ENCODE results near the gene PGD.

PGD gene

DNA sequence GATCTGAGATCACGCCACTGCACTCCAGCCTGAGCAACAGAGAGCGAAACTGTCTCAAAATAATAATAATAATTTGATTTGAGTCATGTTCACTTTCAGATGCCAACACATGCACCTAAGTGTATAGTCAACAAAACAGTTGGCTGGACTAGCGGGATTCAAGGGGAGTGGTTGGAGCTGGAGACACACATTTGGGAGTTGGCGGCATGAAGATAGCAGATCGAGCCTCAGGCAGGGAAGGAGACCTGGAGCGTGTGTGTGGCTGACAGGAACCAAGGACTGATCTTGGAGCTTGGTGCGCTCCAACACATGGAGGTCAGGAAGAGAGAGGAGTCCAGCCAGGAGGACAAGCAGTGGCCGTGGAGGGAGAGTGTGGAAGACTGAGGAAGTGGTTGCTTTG lies 14.6 kb upstream of the PGD start:
- Mint-ChIP-seq H3K9me3 (no peaks in the 10 kb centered on the region), H3K4me3 (no peak overlapping the region)

DNA sequence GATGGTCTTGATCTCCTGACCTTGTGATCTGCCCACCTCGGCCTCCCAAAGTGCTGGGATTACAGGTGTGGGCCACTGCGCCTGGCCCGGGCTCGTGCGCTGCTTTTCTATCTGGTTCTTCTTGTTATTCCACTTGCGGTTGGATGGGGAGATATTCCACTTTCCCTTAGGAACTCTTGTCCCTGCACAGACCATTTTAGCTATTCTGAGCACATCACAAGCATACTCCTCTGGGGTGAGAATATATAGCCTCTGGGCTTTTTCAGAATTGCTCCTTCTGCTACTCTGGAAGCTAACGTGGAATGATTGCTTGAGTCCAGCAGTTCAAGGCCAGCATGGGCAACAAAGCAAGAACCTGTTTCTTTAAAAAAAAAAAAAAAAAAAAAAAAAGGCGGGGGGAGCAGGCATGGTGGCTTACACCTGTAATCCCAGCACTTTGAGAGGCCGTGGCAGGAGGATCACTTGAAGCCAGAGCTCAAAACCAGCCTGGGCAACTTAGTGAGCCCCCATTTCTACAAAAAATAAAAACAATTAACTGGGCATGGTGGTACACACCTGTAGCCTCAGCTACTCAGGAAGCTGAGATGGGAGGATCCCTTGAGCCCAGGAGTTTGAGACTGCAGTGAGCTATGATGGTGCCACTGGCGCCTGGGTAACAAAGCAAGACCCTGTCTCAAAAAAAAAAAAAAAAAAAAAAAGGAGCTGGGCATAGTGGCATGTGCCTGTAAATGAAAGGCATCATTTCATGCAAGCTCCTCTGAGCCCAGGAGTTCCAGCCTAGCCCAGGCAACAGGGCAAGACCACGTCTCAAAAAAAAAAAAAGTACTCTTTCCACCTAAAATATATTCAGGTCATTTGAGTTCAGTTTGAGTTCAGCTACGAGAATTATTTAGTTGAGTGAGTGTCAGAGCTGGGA lies 11.8 kb upstream of the PGD start:
- ATAC-seq (replicated peaks) (no peak), DNase-seq (no peak)
- H3K27me3 Mint-ChIP-seq, result no peaks in the 10 kb centered on the region
- no peaks in the 10 kb centered on the region for H3K9me3 Mint-ChIP-seq
- H3K4me1 Mint-ChIP-seq (ENCODE audit: low read depth in 2 of 2), result no peaks in the 10 kb centered on the region
- no peak overlapping the region for H3K27ac Mint-ChIP-seq
- no peak overlapping the region for H3K4me3 Mint-ChIP-seq
- H3K36me3 Mint-ChIP-seq (ENCODE audit: insufficient read depth), result no peaks in the 10 kb centered on the region

More for the DNA sequence above, 14.6 kb upstream of the PGD start:
- H3K27me3 Mint-ChIP-seq, result no peaks in the 10 kb centered on the region
- ATAC-seq (replicated peaks), result no peak
- DNase-seq, result no peak
- no peak overlapping the region for H3K27ac Mint-ChIP-seq
- H3K36me3 Mint-ChIP-seq (ENCODE audit: insufficient read depth), result no peaks in the 10 kb centered on the region
- H3K4me1 Mint-ChIP-seq (ENCODE audit: low read depth in 2 of 2), result no peaks in the 10 kb centered on the region

DNA sequence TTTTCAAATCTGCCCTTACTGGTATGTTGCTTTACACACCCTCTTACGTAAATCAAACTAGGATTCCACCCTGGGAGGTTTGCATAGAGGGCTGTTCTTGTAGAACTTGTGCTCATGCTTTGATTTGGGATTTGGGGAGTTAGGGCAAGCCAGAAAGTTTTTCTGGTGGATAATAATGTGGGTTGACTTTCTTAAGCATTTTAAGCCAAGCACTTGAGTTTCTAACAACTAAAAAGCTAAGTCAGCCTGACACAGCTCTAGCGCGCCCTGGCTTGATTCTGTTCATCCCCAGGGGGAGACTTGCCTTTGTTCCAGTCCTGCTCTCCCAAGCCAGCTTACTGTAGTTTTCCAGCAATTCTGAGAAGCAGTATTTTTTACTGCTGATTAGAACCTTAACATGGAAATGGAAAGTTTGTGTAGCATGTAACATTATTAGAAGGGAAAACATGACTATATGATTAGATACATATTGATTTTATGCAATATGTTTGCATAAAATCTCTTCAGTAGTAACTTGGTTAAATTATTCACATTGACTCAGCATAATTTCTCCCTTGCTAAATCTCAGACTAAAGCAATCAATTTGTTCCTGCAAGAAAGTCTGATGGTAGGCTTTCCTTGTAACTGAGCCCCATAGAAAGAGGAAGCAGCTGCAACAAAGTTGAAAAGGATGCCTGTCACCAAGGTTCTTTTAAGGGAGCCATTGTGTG lies 11.0 kb upstream of the PGD start:
- no peak for DNase-seq
- Mint-ChIP-seq H3K27ac (no peak overlapping the region), H3K36me3 (ENCODE audit: insufficient read depth) (no peaks in the 10 kb centered on the region), H3K4me1 (ENCODE audit: low read depth in 2 of 2) (no peaks in the 10 kb centered on the region), H3K9me3 (no peaks in the 10 kb centered on the region), H3K4me3 (no peak overlapping the region), H3K27me3 (no peaks in the 10 kb centered on the region)
- no peak for ATAC-seq (replicated peaks)

DNA sequence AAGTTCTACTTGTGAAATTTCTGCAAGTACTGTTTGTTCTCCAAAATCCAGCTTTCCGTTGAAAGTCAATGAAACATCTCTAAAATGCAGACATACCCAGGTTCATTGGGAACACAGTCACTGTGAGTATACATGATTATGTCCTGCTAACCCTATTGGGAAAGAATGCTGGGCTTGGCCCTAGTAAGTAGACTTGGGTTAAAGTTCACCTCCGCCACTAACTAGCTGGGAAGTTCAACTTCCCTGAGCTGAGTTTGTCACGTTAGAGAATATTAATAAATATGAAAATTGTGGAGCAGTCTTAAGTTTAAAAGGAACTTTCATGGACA lies 10.5 kb upstream of the PGD start:
- no peak overlapping the region for H3K4me3 Mint-ChIP-seq
- H3K9me3 Mint-ChIP-seq, result no peaks in the 10 kb centered on the region
- no peak for ATAC-seq (replicated peaks)
- no peaks in the 10 kb centered on the region for H3K36me3 Mint-ChIP-seq (ENCODE audit: insufficient read depth)
- no peaks in the 10 kb centered on the region for H3K27me3 Mint-ChIP-seq
- H3K27ac Mint-ChIP-seq, result no peak overlapping the region
- DNase-seq, result no peak
- no peaks in the 10 kb centered on the region for H3K4me1 Mint-ChIP-seq (ENCODE audit: low read depth in 2 of 2)

DNA sequence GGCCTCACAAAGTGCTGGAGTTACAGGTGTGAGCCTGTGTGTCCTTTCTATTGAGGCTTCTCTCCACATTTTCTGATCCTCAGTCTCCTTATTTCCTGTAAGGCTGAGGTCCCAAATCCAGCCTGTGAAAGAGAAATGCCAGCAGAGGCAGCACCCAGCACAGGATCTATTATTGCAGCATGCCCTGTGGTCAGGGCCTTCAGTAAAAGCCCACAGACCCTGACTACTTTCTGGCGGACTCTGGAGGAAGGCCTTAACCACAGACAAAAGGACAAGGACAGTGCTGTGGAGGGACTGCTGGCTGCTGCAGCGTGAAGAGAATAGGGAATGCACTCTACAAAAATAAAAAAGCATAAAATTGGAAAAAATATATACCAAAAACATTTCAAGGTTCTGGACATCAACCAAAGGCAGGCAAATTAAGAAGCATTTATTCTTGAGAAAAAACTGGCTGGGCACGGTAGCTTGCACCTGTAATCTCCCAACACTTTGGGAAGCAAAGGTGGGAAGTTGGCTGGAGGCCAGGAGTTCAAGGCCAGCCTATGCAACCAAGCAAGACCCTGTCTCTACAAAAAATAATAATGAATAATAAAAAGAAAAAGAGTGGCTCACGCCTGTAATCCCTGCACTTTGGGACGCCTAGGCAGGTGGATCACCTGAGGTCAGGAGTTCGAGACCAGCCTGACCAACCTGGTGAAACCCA lies 9.4 kb upstream of the PGD start:
- DNase-seq (no peak), ATAC-seq (replicated peaks) (no peak)
- Mint-ChIP-seq H3K9me3 (no peaks in the 10 kb centered on the region), H3K27ac (no peak overlapping the region), H3K36me3 (ENCODE audit: insufficient read depth) (peaks cover 2% of the 10 kb centered on the region), H3K4me3 (no peak overlapping the region), H3K27me3 (no peaks in the 10 kb centered on the region), H3K4me1 (ENCODE audit: low read depth in 2 of 2) (no peaks in the 10 kb centered on the region)

DNA sequence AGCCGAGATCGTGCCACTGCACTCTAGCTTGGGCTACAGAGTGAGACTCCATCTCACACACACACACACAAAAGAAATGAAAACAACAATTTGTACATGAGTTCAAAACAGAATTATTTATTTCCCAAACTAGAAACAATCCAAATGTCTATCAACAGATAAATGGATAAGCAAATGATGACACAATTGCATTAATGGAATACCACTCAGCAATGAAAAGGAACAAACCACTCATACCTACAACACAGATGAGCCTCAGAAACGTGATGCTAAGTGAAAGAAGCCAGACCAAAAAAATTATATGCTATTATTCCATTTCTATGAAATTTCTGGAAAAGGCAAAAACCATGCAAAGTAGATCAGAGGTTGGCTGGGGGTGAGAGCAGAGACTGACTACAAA lies 2.0 kb upstream of the PGD start:
- Mint-ChIP-seq H3K4me1 (ENCODE audit: low read depth in 2 of 2) (peaks cover 14 to 22% of the 10 kb centered on the region in 2 donors), H3K27ac (no peak overlapping the region), H3K9me3 (no peaks in the 10 kb centered on the region), H3K4me3 (peak overlapping the region; percentile 9 to 11), H3K27me3 (no peaks in the 10 kb centered on the region), H3K36me3 (ENCODE audit: insufficient read depth) (peaks cover 9% of the 10 kb centered on the region)
- ATAC-seq (replicated peaks) (no peak), DNase-seq (no peak)

DNA sequence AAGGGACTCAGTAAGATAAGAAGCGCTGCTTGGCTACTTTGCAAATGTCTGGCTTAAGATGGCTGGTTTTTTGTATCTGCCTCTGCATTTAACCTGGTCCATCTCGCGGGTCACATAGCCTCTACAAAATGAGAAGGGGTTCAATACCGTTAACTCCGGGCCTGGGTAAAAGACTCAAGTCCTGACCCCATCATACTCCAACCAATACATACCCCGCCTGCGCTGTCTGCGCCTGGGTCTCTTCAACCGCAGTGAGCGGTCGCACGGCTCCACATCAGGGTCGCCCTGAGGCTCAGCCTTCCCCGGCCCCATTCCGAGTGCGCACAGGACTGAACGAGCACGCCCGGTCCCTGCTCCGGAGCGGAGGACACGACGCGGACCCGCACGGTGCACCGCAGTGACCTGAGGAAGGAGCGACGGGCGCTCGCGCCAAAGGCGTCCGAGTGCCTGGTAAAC lies 558 bp upstream of the PGD start:
- Mint-ChIP-seq H3K4me1 (ENCODE audit: low read depth in 2 of 2) (peaks cover 14 to 22% of the 10 kb centered on the region in 2 donors), H3K9me3 (no peaks in the 10 kb centered on the region), H3K27ac (peak overlapping the region; percentile 13 to 91), H3K36me3 (ENCODE audit: insufficient read depth) (peaks cover 9% of the 10 kb centered on the region), H3K27me3 (no peaks in the 10 kb centered on the region), H3K4me3 (peak overlapping the region; percentile 90 to 95)
- ATAC-seq (replicated peaks) (peak; percentile 35), DNase-seq (no peak)

DNA sequence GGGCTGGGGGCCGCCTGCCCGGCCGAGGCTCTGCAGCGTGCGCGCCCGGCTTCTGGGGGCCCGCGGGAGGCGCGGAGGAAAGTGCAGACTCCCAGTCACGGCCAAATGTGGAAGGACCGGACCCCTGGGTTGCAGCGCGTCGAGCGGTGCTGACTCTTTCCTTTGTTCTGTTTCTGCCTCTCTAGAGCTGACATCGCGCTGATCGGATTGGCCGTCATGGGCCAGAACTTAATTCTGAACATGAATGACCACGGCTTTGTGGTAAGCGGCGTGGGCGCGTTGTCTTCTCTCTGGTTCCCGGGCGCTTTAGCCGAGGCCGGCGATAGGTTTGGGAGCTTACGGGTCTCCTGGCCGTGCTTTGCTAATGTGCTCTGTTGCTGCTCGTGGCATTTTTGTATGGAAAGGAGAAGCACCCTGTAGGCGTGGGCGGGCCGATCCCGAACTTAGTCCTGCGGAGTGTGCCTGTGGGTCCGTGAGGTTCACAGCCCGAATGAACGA lies 629 bp downstream of the PGD start:
- H3K9me3 Mint-ChIP-seq, result no peaks in the 10 kb centered on the region

DNA sequence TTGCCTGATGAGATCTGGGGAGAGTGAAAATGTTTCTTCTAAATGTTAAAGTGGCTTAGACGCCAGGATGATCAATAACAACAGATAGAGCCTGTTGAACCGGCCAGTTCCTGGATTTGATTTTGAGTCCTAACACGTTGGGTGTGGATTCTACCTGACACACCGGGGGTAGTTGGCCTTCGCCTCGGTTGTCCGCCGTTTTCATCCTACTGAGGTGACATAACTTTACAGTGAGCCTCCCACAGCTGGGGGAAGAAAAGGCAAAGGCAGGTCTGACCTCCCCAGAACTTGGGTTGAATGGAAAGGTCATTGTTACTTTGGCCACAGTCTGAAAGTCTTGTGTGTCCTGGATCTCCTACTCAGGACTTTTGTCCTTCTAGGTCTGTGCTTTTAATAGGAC lies 1.1 kb downstream of the PGD start:
- H3K27me3 Mint-ChIP-seq, result no peaks in the 10 kb centered on the region
- peak overlapping the region; percentile 90 to 95 for H3K4me3 Mint-ChIP-seq
- H3K27ac Mint-ChIP-seq, result peak overlapping the region in 1 of 2 donors; percentile 92
- no peaks in the 10 kb centered on the region for H3K9me3 Mint-ChIP-seq
- H3K4me1 Mint-ChIP-seq (ENCODE audit: low read depth in 2 of 2), result peaks cover 14 to 22% of the 10 kb centered on the region in 2 donors
- H3K36me3 Mint-ChIP-seq (ENCODE audit: insufficient read depth), result peaks cover 18% of the 10 kb centered on the region
- ATAC-seq (replicated peaks), result no peak
- no peak for DNase-seq

More for the DNA sequence above, 629 bp downstream of the PGD start:
- no peak for DNase-seq
- Mint-ChIP-seq H3K4me3 (peak overlapping the region; percentile 90 to 95), H3K36me3 (ENCODE audit: insufficient read depth) (peaks cover 15% of the 10 kb centered on the region), H3K4me1 (ENCODE audit: low read depth in 2 of 2) (peaks cover 14 to 22% of the 10 kb centered on the region in 2 donors), H3K27me3 (no peaks in the 10 kb centered on the region), H3K27ac (peak overlapping the region in 1 of 2 donors; percentile 92)
- ATAC-seq (replicated peaks), result no peak

DNA sequence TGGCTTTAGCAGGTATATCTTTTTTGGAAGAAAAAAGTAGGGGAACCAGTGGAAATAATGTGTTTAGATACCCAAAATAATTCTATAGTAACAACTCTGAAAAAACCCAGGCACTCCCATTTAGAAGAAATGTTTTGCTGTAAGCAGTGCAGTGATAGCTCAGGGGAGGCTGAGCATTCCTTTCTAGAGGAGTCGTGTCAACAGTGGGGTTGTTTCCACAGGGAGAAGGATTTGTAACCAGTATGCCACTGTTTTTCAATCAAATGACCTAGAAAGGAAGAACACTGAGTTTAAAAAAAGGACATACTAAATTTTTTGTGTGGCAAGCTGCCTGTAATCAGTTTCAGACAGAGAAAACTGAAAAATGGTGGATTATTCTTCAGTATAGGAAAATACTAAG lies 2.4 kb downstream of the PGD start:
- no peak overlapping the region for H3K27ac Mint-ChIP-seq
- peaks cover 28% of the 10 kb centered on the region for H3K36me3 Mint-ChIP-seq (ENCODE audit: insufficient read depth)
- ATAC-seq (replicated peaks) (no peak), DNase-seq (no peak)
- peaks cover 14 to 22% of the 10 kb centered on the region in 2 donors for H3K4me1 Mint-ChIP-seq (ENCODE audit: low read depth in 2 of 2)
- no peaks in the 10 kb centered on the region for H3K27me3 Mint-ChIP-seq
- no peak overlapping the region for H3K4me3 Mint-ChIP-seq
- H3K9me3 Mint-ChIP-seq, result no peaks in the 10 kb centered on the region

DNA sequence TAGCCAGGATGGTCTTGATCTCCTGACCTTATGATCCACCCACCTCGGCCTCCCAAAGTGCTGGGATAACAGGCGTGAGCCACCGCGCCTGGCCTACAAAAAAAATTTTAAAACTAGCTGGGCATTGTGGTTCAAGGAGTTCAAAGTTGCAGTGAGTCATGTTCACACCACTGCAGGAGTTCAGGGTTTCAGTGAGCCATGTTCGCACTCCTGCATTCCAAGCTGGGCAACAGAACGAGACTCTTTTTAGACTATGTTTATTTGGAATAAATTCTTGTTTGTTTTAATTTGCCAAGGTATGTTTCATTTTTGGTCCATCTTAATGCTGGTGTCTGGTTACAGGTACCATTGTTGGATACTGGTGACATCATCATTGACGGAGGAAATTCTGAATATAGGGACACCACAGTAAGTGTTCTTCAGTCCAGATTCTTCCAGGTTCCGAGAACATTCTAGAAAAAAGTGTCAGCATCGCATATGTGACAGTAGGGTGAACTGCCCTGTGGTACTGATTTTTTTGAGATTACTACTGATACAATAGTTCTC lies 3.9 kb downstream of the PGD start:
- no peak overlapping the region for H3K27ac Mint-ChIP-seq
- H3K27me3 Mint-ChIP-seq, result no peaks in the 10 kb centered on the region
- no peak overlapping the region for H3K4me3 Mint-ChIP-seq
- no peaks in the 10 kb centered on the region for H3K9me3 Mint-ChIP-seq
- H3K4me1 Mint-ChIP-seq (ENCODE audit: low read depth in 2 of 2), result peaks cover 14 to 22% of the 10 kb centered on the region in 2 donors
- ATAC-seq (replicated peaks) (no peak), DNase-seq (no peak)
- peaks cover 38% of the 10 kb centered on the region for H3K36me3 Mint-ChIP-seq (ENCODE audit: insufficient read depth)

DNA sequence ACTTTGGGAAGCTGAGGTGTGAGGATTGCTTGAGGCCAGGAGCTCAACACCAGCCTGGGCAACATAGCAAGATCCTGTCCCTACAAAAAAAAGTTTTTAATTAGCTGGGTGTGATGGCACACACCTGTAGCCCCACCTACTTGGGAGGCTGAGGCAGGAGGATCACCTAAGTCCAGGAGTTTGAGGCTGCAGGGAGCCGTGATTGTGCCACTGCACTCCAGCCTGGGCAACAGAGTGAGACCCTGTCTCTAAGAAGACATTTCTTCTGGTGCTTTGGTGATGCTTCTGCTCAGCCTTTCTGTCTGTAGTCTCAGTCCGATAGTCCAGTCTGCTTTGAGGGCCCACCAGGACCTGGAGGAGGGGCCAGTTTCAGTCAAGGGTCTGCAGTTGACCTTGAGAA lies 8.3 kb downstream of the PGD start:
- no peaks in the 10 kb centered on the region for H3K9me3 Mint-ChIP-seq
- no peak for DNase-seq
- no peak for ATAC-seq (replicated peaks)
- no peak overlapping the region for H3K4me3 Mint-ChIP-seq
- H3K27me3 Mint-ChIP-seq, result no peaks in the 10 kb centered on the region
- no peaks in the 10 kb centered on the region for H3K4me1 Mint-ChIP-seq (ENCODE audit: low read depth in 2 of 2)
- no peak overlapping the region for H3K27ac Mint-ChIP-seq
- peaks cover 54% of the 10 kb centered on the region for H3K36me3 Mint-ChIP-seq (ENCODE audit: insufficient read depth)

DNA sequence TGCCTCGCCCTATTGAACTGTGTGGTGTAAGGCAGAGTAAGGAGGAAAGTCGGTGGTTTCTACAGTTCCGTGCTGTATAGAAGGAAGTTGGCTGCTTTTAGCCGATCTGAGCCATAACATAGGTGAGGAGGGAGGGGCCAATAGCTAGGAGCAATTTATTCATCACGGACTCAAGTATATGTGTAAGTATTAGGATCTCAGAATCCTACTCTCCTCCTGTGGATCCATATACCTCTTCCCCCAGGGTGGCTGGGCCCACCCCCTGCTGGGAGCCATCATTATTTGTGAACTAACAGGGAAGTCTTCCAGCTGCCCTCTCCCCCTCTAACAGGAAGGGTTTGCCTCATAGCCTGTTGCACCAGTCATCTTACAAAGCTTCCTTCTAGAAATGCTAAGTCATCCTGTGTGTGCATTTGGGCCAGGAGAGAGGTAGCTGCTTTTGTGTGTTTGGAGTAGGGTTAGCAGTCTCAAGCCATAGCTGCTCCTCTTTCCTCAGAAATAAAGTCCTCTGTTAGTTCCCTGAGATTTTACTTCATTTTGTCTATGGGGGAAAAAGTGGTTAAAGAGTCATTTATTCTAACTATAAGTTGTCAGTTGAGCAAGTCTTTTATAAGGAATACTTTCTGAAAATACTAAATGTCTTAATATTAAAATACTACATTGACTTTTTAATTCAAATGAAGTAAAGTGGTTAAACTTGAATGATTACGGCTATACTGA lies 16.5 kb downstream of the PGD start:
- H3K9me3 Mint-ChIP-seq, result no peaks in the 10 kb centered on the region
- DNase-seq (no peak), ATAC-seq (replicated peaks) (peak; percentile 21)
- H3K4me3 Mint-ChIP-seq, result no peak overlapping the region
- no peaks in the 10 kb centered on the region for H3K4me1 Mint-ChIP-seq (ENCODE audit: low read depth in 2 of 2)
- no peaks in the 10 kb centered on the region for H3K27me3 Mint-ChIP-seq
- H3K27ac Mint-ChIP-seq, result peak overlapping the region in 1 of 2 donors; percentile 44
- peaks cover 63% of the 10 kb centered on the region for H3K36me3 Mint-ChIP-seq (ENCODE audit: insufficient read depth)
